Astrocyte of the spinal cord (primary cell): ENCODE measurements around the gene RPTOR.

ENCODE experiments used
- DNase-seq: peaks from one replicate; pipeline ENCODE4 v3.0.0; 2011; ENCODE audit warnings: low read depth, low spot score
- H3K4me3 ChIP-seq: 2 replicates; pipeline ENCODE4 v1.5.1; 2011; ENCODE audit warnings: low read depth, mild to moderate bottlenecking, low read length, moderate library complexity
- in situ Hi-C: cut with HindIII; loops from 2 replicates; pipeline ENCODE4 v1.10.0; 2017; ENCODE audit warnings: low sequenced_read_pairs
- TF ChIP-seq, protein P1 (sequence below): IDR thresholded peaks from 2 replicates; pipeline ENCODE4 v1.5.1; 2012; ENCODE audit warnings: low read depth, mild to moderate bottlenecking, low read length, inconsistent platforms

Gene RPTOR

GRCh38 chr17:80780381-80781198, 236.0 kb downstream of the RPTOR start:
- H3K4me3 ChIP-seq, result no peak overlapping the region
- no peak for DNase-seq
- TF ChIP-seq, protein P1, sequence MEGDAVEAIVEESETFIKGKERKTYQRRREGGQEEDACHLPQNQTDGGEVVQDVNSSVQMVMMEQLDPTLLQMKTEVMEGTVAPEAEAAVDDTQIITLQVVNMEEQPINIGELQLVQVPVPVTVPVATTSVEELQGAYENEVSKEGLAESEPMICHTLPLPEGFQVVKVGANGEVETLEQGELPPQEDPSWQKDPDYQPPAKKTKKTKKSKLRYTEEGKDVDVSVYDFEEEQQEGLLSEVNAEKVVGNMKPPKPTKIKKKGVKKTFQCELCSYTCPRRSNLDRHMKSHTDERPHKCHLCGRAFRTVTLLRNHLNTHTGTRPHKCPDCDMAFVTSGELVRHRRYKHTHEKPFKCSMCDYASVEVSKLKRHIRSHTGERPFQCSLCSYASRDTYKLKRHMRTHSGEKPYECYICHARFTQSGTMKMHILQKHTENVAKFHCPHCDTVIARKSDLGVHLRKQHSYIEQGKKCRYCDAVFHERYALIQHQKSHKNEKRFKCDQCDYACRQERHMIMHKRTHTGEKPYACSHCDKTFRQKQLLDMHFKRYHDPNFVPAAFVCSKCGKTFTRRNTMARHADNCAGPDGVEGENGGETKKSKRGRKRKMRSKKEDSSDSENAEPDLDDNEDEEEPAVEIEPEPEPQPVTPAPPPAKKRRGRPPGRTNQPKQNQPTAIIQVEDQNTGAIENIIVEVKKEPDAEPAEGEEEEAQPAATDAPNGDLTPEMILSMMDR, result no peak
- in situ Hi-C loops, result no loop called here

DNA sequence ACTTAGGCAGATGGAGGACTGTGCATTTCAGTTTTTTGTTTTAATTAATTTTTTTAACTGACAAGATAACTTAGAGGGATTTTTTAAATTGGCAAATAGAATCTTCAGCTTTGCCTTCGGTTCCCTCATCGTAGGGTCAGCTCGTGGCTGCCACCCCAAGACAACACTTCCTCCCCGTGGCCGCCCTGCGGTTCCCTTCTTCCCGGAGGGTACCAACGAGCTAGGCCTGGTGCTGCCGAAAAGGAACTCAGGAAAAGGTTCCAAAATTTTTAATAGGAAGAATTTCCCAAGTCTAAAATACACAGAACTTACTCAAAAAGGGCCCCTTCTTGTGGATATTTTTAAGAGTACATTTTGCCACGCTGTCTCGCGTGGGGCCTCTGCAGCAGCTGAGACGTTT, 236.6 kb downstream of the RPTOR start:
- in situ Hi-C loops, result no loop called here
- TF ChIP-seq, protein P1, result no peak
- H3K4me3 ChIP-seq, result no peak overlapping the region
- DNase-seq, result no peak

DNA sequence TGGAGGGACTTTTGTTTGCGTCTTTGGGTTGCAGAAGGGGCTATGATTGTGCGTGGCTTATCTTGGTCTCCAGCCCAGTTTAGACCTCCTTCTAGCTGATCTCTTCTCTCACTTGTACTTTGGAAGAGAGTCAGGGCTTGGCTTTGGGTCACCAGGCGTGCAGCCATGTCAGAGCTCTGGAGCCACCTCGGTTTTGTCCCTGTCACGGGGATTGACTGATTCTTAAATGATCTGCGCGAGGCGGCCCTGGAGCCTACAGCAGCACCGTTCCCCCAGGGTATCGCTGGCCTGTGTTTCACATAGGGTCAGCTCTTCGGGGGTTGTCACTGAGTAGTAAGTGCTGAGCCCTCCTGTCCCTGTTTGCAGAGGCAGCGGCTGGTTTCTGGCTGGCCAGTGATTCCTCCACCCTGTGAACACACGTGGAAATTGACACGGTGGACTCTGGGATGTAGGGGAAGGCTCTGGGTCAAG, 237.2 kb downstream of the RPTOR start:
- in situ Hi-C loops, result no loop called here
- DNase-seq, result no peak
- TF ChIP-seq, protein P1, result no peak
- no peak overlapping the region for H3K4me3 ChIP-seq

- in situ Hi-C loops, result no loop called here
- DNase-seq, result no peak
- H3K4me3 ChIP-seq, result no peak overlapping the region
- TF ChIP-seq, protein P1, result no peak
Measured at GRCh38 chr17:80782536-80783427, 238.1 kb downstream of the RPTOR start.

- TF ChIP-seq, protein P1, result no peak
- H3K4me3 ChIP-seq, result no peak overlapping the region
- DNase-seq, result no peak
Measured at GRCh38 chr17:80783486-80783885, 238.8 kb downstream of the RPTOR start.

GRCh38 chr17:80783971-80784370, 239.3 kb downstream of the RPTOR start:
- no peak overlapping the region for H3K4me3 ChIP-seq
- DNase-seq, result no peak
- TF ChIP-seq, protein P1, result no peak
- in situ Hi-C loops, result no loop called here

More at GRCh38 chr17:80783486-80783885, 238.8 kb downstream of the RPTOR start:
- in situ Hi-C loops, result no loop called here
